Measurements from ENCODE around the gene TBCD.

Gene TBCD

GRCh38 chr17:82943751-82944150, 191.9 kb downstream of the TBCD start:
- Histone ChIP-seq H3K4me3 (ENCODE audit: insufficient read depth, low read length, poor library complexity, severe bottlenecking) (no peak overlapping the region), H3K9me3 (ENCODE audit: insufficient read depth, low read length) (peaks cover 22% of the 10 kb centered on the region), H3K27ac (ENCODE audit: low read depth, low read length) (no peak overlapping the region), H3F3A (ENCODE audit: insufficient read depth) (no peaks in the 10 kb centered on the region), H3K36me3 (ENCODE audit: low read length) (peaks cover 19% of the 10 kb centered on the region), H2AFZ (ENCODE audit: low read depth, low read length, severe bottlenecking) (no peak overlapping the region), H3K79me2 (ENCODE audit: insufficient read depth, low read length) (no peaks in the 10 kb centered on the region), H4K20me1 (ENCODE audit: low read depth, low read length) (no peaks in the 10 kb centered on the region), H3K9ac (ENCODE audit: low read length) (no peak overlapping the region), H3K27me3 (ENCODE audit: low read length) (no peaks in the 10 kb centered on the region), H3K4me2 (ENCODE audit: low read depth, low read length, poor library complexity, severe bottlenecking) (no peak overlapping the region), H3K9me2 (replicated peaks; ENCODE audit: insufficient read depth, low read length) (no peaks in the 10 kb centered on the region)
- TF ChIP-seq EZH2phosphoT487 (conservative IDR thresholded peaks at IDR 0.05; ENCODE audit: low read length) (no peak), CTCF (IDR thresholded peaks at IDR 0.05; ENCODE audit: insufficient read depth, low read length, poor library complexity, severe bottlenecking) (no peak)

- no peaks in the 10 kb centered on the region for H3K27me3 ChIP-seq (ENCODE audit: low read length)
- no peaks in the 10 kb centered on the region for H4K20me1 ChIP-seq (ENCODE audit: low read depth, low read length)
- no peak overlapping the region for H2AFZ ChIP-seq (ENCODE audit: low read depth, low read length, severe bottlenecking)
- TF ChIP-seq CTCF (IDR thresholded peaks at IDR 0.05; ENCODE audit: insufficient read depth, low read length, poor library complexity, severe bottlenecking) (no peak), EZH2phosphoT487 (conservative IDR thresholded peaks at IDR 0.05; ENCODE audit: low read length) (no peak)
- H3K79me2 ChIP-seq (ENCODE audit: insufficient read depth, low read length), result no peaks in the 10 kb centered on the region
- H3K9ac ChIP-seq (ENCODE audit: low read length), result no peak overlapping the region
- H3K27ac ChIP-seq (ENCODE audit: low read depth, low read length), result no peak overlapping the region
- peaks cover 19% of the 10 kb centered on the region for H3K36me3 ChIP-seq (ENCODE audit: low read length)
- H3F3A ChIP-seq (ENCODE audit: insufficient read depth), result no peaks in the 10 kb centered on the region
- no peaks in the 10 kb centered on the region for H3K9me2 ChIP-seq (replicated peaks; ENCODE audit: insufficient read depth, low read length)
- peaks cover 22% of the 10 kb centered on the region for H3K9me3 ChIP-seq (ENCODE audit: insufficient read depth, low read length)
- H3K4me3 ChIP-seq (ENCODE audit: insufficient read depth, low read length, poor library complexity, severe bottlenecking), result no peak overlapping the region
- H3K4me2 ChIP-seq (ENCODE audit: low read depth, low read length, poor library complexity, severe bottlenecking), result no peak overlapping the region
Observed at GRCh38 chr17:82944990-82945389, 193.1 kb downstream of the TBCD start.

- no peaks in the 10 kb centered on the region for H3K79me2 ChIP-seq (ENCODE audit: insufficient read depth, low read length)
- no peak overlapping the region for H3K27ac ChIP-seq (ENCODE audit: low read depth, low read length)
- TF ChIP-seq CTCF (IDR thresholded peaks at IDR 0.05; ENCODE audit: insufficient read depth, low read length, poor library complexity, severe bottlenecking) (no peak), EZH2phosphoT487 (conservative IDR thresholded peaks at IDR 0.05; ENCODE audit: low read length) (no peak)
- H3K9me2 ChIP-seq (replicated peaks; ENCODE audit: insufficient read depth, low read length), result no peaks in the 10 kb centered on the region
- no peaks in the 10 kb centered on the region for H4K20me1 ChIP-seq (ENCODE audit: low read depth, low read length)
- H3K9ac ChIP-seq (ENCODE audit: low read length), result no peak overlapping the region
- no peaks in the 10 kb centered on the region for H3K27me3 ChIP-seq (ENCODE audit: low read length)
- peaks cover 19% of the 10 kb centered on the region for H3K36me3 ChIP-seq (ENCODE audit: low read length)
- no peak overlapping the region for H2AFZ ChIP-seq (ENCODE audit: low read depth, low read length, severe bottlenecking)
- H3K4me2 ChIP-seq (ENCODE audit: low read depth, low read length, poor library complexity, severe bottlenecking), result no peak overlapping the region
- no peak overlapping the region for H3K4me3 ChIP-seq (ENCODE audit: insufficient read depth, low read length, poor library complexity, severe bottlenecking)
- H3F3A ChIP-seq (ENCODE audit: insufficient read depth), result no peaks in the 10 kb centered on the region
- peaks cover 22% of the 10 kb centered on the region for H3K9me3 ChIP-seq (ENCODE audit: insufficient read depth, low read length)
Observed at GRCh38 chr17:82946081-82946480, 194.2 kb downstream of the TBCD start.
